Caco-2 (cell line): ENCODE results near the gene TSHZ1. TPM values are rescaled to one million over a fixed set of nuclear protein-coding genes. Genes with fewer than 3 reads are reported as not detected.

ENCODE experiments used
- BruUV-seq: library from RNA; stranded (reverse); fragments of 400-500 nt; replicated peaks from 2 replicates; lab custom pipeline; 2021; lab: Mats Ljungman, UMichigan
- CTCF ChIA-PET: fragments of 300-600 bp; sonication (Branson Sonifier 250); formaldehyde crosslinking; loops from one replicate; lab custom pipeline; 2022; ENCODE audit warnings: antibody characterized with exemption; lab: Charles Lee
- POLR2A ChIA-PET: fragments of 300-600 bp; sonication (Branson Sonifier 250); formaldehyde crosslinking; loops from one replicate; lab custom pipeline; 2022; ENCODE audit warnings: antibody characterized with exemption; lab: Charles Lee
- DNase-seq, 2 experiments: peaks; one replicate each; pipeline versions ENCODE4 v3.0.0 to v3.0.0-alpha.2; 2020 to 2022
- H3K27me3 ChIP-seq: replicated peaks from 2 replicates; pipeline ENCODE4 v1.6.0; 2011; ENCODE audit warnings: low read length; ENCODE audit not compliant: control insufficient read depth, insufficient read depth
- H3K36me3 ChIP-seq: 2 replicates; pipeline ENCODE4 v1.5.1; 2011; ENCODE audit warnings: low read length; ENCODE audit not compliant: control insufficient read depth, insufficient read depth
- H3K4me1 ChIP-seq: fragments of 250-450 bp; sonication (Bioruptor Pico); 2 replicates; pipeline ENCODE4 v1.5.1; 2020; ENCODE audit warnings: mild to moderate bottlenecking
- H3K4me3 ChIP-seq: 2 replicates; pipeline ENCODE4 v1.5.1; 2011; ENCODE audit warnings: low read depth, mild to moderate bottlenecking, control low read depth, low read length
- H3K9me3 ChIP-seq: fragments of 250-450 bp; sonication (Bioruptor Pico); 2 replicates; pipeline ENCODE4 v1.5.1; 2020; ENCODE audit warnings: mild to moderate bottlenecking, moderate library complexity
- H3K27ac Mint-ChIP-seq: one replicate; pipeline ENCODE4 v1.8.0; 2022; ENCODE audit warnings: mixed read lengths; ENCODE audit not compliant: unreplicated experiment
- H3K27me3 Mint-ChIP-seq: one replicate; pipeline ENCODE4 v1.8.0; 2022; ENCODE audit warnings: mixed read lengths; ENCODE audit not compliant: insufficient read depth, unreplicated experiment
- H3K36me3 Mint-ChIP-seq: one replicate; pipeline ENCODE4 v1.8.0; 2022; ENCODE audit warnings: mild to moderate bottlenecking, mixed read lengths; ENCODE audit not compliant: insufficient read depth, unreplicated experiment
- H3K4me1 Mint-ChIP-seq: one replicate; pipeline ENCODE4 v1.8.0; 2022; ENCODE audit warnings: low read depth, mixed read lengths; ENCODE audit not compliant: unreplicated experiment
- H3K4me3 Mint-ChIP-seq: one replicate; pipeline ENCODE4 v1.8.0; 2022; ENCODE audit warnings: mild to moderate bottlenecking, moderate library complexity, mixed read lengths; ENCODE audit not compliant: unreplicated experiment
- H3K9me3 Mint-ChIP-seq: one replicate; pipeline ENCODE4 v1.8.0; 2022; ENCODE audit warnings: mixed read lengths; ENCODE audit not compliant: unreplicated experiment
- CTCF ChIP-seq, 2 experiments: fragments of 200-600 bp in 1 of 2; IDR thresholded peaks; 1 replicate in 1 of 2; 2 replicates in 1 of 2; pipeline versions ENCODE4 v1.5.1 to v1.8.0; 2011 to 2022; ENCODE audit warnings: antibody characterized with exemption in 1 of 2, control low read depth in 1 of 2, inconsistent platforms in 1 of 2, low read depth in 1 of 2, low read length in 1 of 2, mild to moderate bottlenecking in 1 of 2, moderate library complexity in 1 of 2; ENCODE audit not compliant: insufficient read depth in 1 of 2, severe bottlenecking in 1 of 2, unreplicated experiment in 1 of 2
- intact Hi-C: fragments of 100-400 bp; cut with micrococcal nuclease; formaldehyde crosslinking; loops from one replicate; pipeline ENCODE4 v1.10.0; 2022; ENCODE audit not compliant: unreplicated experiment
- total RNA-seq: library from RNA; stranded (reverse); gene quantifications from 2 replicates; pipeline ENCODE4 v1.2.3, GENCODE V29; 2022

The TSHZ1 gene
- total RNA-seq, 1 experiment from 2014 or later: 4.4 TPM

DNA sequence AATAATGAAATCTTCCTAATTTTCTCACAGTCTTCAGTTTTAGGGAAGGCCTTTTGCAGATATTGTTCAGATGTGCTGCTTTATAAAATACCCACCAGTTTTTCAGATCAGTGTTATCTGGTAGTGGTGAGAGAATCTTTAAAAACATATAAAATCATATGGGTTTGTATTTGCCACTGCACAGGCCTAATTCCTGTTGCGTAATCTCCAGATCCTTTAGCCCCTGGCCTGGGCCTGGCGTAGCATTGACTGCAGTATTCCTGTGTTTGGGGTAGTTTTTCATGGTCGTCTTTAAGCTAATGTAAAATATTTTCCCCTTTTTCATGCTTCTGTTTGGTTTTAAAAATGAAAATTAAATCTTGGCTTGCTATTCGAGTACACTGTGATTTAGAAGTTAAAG, 43.2 kb downstream of the TSHZ1 start:
- H3K4me1 Mint-ChIP-seq: no peaks in the 10 kb centered on the region
- no peak overlapping the region for H3K27ac Mint-ChIP-seq
- H3K4me3 Mint-ChIP-seq: no peak overlapping the region
- TF ChIP-seq CTCF (IDR thresholded peaks at IDR 0.05; ENCODE audit: insufficient read depth in 1 of 2, low read depth in 1 of 2, low read length in 1 of 2, severe bottlenecking in 1 of 2, unreplicated experiment in 1 of 2): no peak
- ChIA-PET POLR2A (no interaction called here), CTCF (no interaction called here)
- no peak overlapping the region for H3K4me3 ChIP-seq
- H3K9me3 Mint-ChIP-seq: no peaks in the 10 kb centered on the region
- H3K36me3 Mint-ChIP-seq: no peaks in the 10 kb centered on the region
- H3K36me3 ChIP-seq: no peaks in the 10 kb centered on the region
- H3K4me1 ChIP-seq: no peaks in the 10 kb centered on the region
- no peaks in the 10 kb centered on the region for H3K27me3 Mint-ChIP-seq
- no peak for DNase-seq
- no peaks in the 10 kb centered on the region for H3K9me3 ChIP-seq
- intact Hi-C loops: no loop called here
- no peaks in the 10 kb centered on the region for H3K27me3 ChIP-seq
- no TSS peak for BruUV-seq

- no peaks in the 10 kb centered on the region for H3K36me3 Mint-ChIP-seq
- DNase-seq: no peak
- H3K9me3 ChIP-seq: no peaks in the 10 kb centered on the region
- no peaks in the 10 kb centered on the region for H3K9me3 Mint-ChIP-seq
- CTCF ChIA-PET: no interaction called here
- no peak overlapping the region for H3K4me3 Mint-ChIP-seq
- H3K4me3 ChIP-seq: no peak overlapping the region
- H3K27me3 ChIP-seq: no peaks in the 10 kb centered on the region
- BruUV-seq: no TSS peak
- no peaks in the 10 kb centered on the region for H3K36me3 ChIP-seq
- H3K4me1 Mint-ChIP-seq: no peaks in the 10 kb centered on the region
- no peak for TF ChIP-seq CTCF (IDR thresholded peaks at IDR 0.05; ENCODE audit: insufficient read depth in 1 of 2, low read depth in 1 of 2, low read length in 1 of 2, severe bottlenecking in 1 of 2, unreplicated experiment in 1 of 2)
- H3K27me3 Mint-ChIP-seq: no peaks in the 10 kb centered on the region
- intact Hi-C loops: no loop called here
- no peak overlapping the region for H3K27ac Mint-ChIP-seq
- POLR2A ChIA-PET: no interaction called here
- H3K4me1 ChIP-seq: no peaks in the 10 kb centered on the region
Measured at GRCh38 chr18:75255094-75255493, 44.5 kb downstream of the TSHZ1 start.

GRCh38 chr18:75256376-75256775, 45.8 kb downstream of the TSHZ1 start:
- ChIA-PET CTCF (no interaction called here), POLR2A (no interaction called here)
- Histone ChIP-seq H3K27me3 (no peaks in the 10 kb centered on the region), H3K4me3 (no peak overlapping the region), H3K9me3 (no peaks in the 10 kb centered on the region), H3K4me1 (no peaks in the 10 kb centered on the region), H3K36me3 (no peaks in the 10 kb centered on the region)
- H3K27ac Mint-ChIP-seq: no peak overlapping the region
- no peak overlapping the region for H3K4me3 Mint-ChIP-seq
- intact Hi-C loops: no loop called here
- DNase-seq: no peak
- no peaks in the 10 kb centered on the region for H3K36me3 Mint-ChIP-seq
- no TSS peak for BruUV-seq
- no peaks in the 10 kb centered on the region for H3K9me3 Mint-ChIP-seq
- H3K4me1 Mint-ChIP-seq: no peaks in the 10 kb centered on the region
- no peak for TF ChIP-seq CTCF (IDR thresholded peaks at IDR 0.05; ENCODE audit: insufficient read depth in 1 of 2, low read depth in 1 of 2, low read length in 1 of 2, severe bottlenecking in 1 of 2, unreplicated experiment in 1 of 2)
- no peaks in the 10 kb centered on the region for H3K27me3 Mint-ChIP-seq
